Astrocyte (in vitro differentiated cells and primary cell): ENCODE data around the gene SPATA1.

Experiments
- EZH2 ChIP-seq: IDR thresholded peaks from 2 replicates; pipeline ENCODE4 v1.6.1; 2012; ENCODE audit warnings: mild to moderate bottlenecking, low read length, inconsistent platforms; ENCODE audit not compliant: insufficient read depth
- TF ChIP-seq, protein P1 (sequence below): IDR thresholded peaks from 2 replicates; pipeline ENCODE4 v1.5.1; 2011; ENCODE audit warnings: low read depth, mild to moderate bottlenecking, inconsistent platforms, low read length, moderate library complexity; ENCODE audit not compliant: insufficient read depth

GRCh38 chr1:84480650-84481049, 25.5 kb upstream of the SPATA1 start:
- TF ChIP-seq, protein P1, sequence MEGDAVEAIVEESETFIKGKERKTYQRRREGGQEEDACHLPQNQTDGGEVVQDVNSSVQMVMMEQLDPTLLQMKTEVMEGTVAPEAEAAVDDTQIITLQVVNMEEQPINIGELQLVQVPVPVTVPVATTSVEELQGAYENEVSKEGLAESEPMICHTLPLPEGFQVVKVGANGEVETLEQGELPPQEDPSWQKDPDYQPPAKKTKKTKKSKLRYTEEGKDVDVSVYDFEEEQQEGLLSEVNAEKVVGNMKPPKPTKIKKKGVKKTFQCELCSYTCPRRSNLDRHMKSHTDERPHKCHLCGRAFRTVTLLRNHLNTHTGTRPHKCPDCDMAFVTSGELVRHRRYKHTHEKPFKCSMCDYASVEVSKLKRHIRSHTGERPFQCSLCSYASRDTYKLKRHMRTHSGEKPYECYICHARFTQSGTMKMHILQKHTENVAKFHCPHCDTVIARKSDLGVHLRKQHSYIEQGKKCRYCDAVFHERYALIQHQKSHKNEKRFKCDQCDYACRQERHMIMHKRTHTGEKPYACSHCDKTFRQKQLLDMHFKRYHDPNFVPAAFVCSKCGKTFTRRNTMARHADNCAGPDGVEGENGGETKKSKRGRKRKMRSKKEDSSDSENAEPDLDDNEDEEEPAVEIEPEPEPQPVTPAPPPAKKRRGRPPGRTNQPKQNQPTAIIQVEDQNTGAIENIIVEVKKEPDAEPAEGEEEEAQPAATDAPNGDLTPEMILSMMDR = no peak
- TF ChIP-seq EZH2 = no peak
